HepG2 (cell line): Measurements from ENCODE around the gene COPS7A. TPM values are rescaled to one million over a fixed set of nuclear protein-coding genes. Genes with fewer than 3 reads are reported as not detected.
A peak's percentile ranks its signal among the peaks of the same experiment; 100 is the strongest.

Experiments
- AKAP8 ChIP-seq: sonication (generic); formaldehyde crosslinking; IDR thresholded peaks from 2 replicates; pipeline ENCODE4 v1.5.1; 2020; ENCODE audit warnings: mild to moderate bottlenecking, missing genetic modification reagents
- BRF2 ChIP-seq: sonication (generic); formaldehyde crosslinking; IDR thresholded peaks from 2 replicates; pipeline ENCODE4 v1.8.1; 2022; ENCODE audit warnings: mild to moderate bottlenecking, missing genetic modification reagents
- GLI4 ChIP-seq: sonication (generic); formaldehyde crosslinking; IDR thresholded peaks from 2 replicates; pipeline ENCODE4 v1.5.1; 2020; ENCODE audit warnings: missing genetic modification reagents, mild to moderate bottlenecking, moderate library complexity, borderline replicate concordance
- GZF1 ChIP-seq: sonication (generic); formaldehyde crosslinking; IDR thresholded peaks from 2 replicates; pipeline ENCODE4 v1.5.1; 2020; ENCODE audit warnings: mild to moderate bottlenecking, missing genetic modification reagents
- HNRNPL ChIP-seq: fragments of 200-400 bp; formaldehyde crosslinking; IDR thresholded peaks from 2 replicates; pipeline ENCODE4 v1.6.1; 2017; ENCODE audit warnings: mild to moderate bottlenecking, low read depth, low read length
- HOXA7 ChIP-seq: sonication (generic); formaldehyde crosslinking; IDR thresholded peaks from 2 replicates; pipeline ENCODE4 v1.8.1; 2022; ENCODE audit warnings: mild to moderate bottlenecking, missing genetic modification reagents, moderate library complexity
- MEIS2 ChIP-seq: sonication (generic); formaldehyde crosslinking; IDR thresholded peaks from 2 replicates; pipeline ENCODE4 v1.9.0; 2021; ENCODE audit warnings: mild to moderate bottlenecking, missing genetic modification reagents
- PAX8 ChIP-seq: sonication (generic); formaldehyde crosslinking; IDR thresholded peaks from 2 replicates; pipeline ENCODE4 v1.8.0; 2022; ENCODE audit warnings: mild to moderate bottlenecking, missing genetic modification reagents, borderline replicate concordance
- PCBP2 ChIP-seq: fragments of 200-400 bp; formaldehyde crosslinking; optimal IDR thresholded peaks from 2 replicates; pipeline ENCODE3; 2018; ENCODE audit warnings: low read length, low read depth; ENCODE audit not compliant: poor library complexity, severe bottlenecking
- SALL1 ChIP-seq: sonication (generic); formaldehyde crosslinking; IDR thresholded peaks from 2 replicates; pipeline ENCODE4 v1.8.0; 2022; ENCODE audit warnings: mild to moderate bottlenecking, missing genetic modification reagents
- TFDP2 ChIP-seq: sonication (generic); formaldehyde crosslinking; IDR thresholded peaks from 2 replicates; pipeline ENCODE4 v1.4.0; 2020; ENCODE audit warnings: missing genetic modification reagents
- ZNF280D ChIP-seq: sonication (generic); formaldehyde crosslinking; IDR thresholded peaks from 2 replicates; pipeline ENCODE4 v1.5.1; 2020; ENCODE audit warnings: mild to moderate bottlenecking, missing genetic modification reagents
- ZNF652 ChIP-seq: IDR thresholded peaks from 2 replicates; pipeline ENCODE4 v1.6.1; 2016; ENCODE audit warnings: low read depth, borderline replicate concordance
- ZNF766 ChIP-seq: sonication (generic); formaldehyde crosslinking; IDR thresholded peaks from 2 replicates; pipeline ENCODE4 v1.5.0; 2020; ENCODE audit warnings: missing genetic modification reagents, borderline replicate concordance
- ZNF772 ChIP-seq: sonication (generic); formaldehyde crosslinking; IDR thresholded peaks from 2 replicates; pipeline ENCODE4 v1.5.0; 2020; ENCODE audit warnings: mild to moderate bottlenecking, missing genetic modification reagents
- ZSCAN22 ChIP-seq: sonication (generic); formaldehyde crosslinking; IDR thresholded peaks from 2 replicates; pipeline ENCODE4 v1.4.0; 2020; ENCODE audit warnings: mild to moderate bottlenecking, missing genetic modification reagents
- polyA plus RNA-seq, 8 experiments: library from polyadenylated mRNA; depleted of rRNA in 3 of 8; stranded (reverse) in 7 of 8; unstranded in 1 of 8; fragments of >200 nt; fragmentation: Illumina TruSeq in 4 of 8; extraction: Trizol in 4 of 8; gene quantifications; 2 replicates each; pipeline versions ENCODE4 v1.2.1 to v1.2.3, GENCODE V29; 2011 to 2016; ENCODE audit warnings: low read depth in 4 of 8, missing spikeins in 1 of 8, mixed read lengths in 1 of 8; ENCODE audit not compliant: insufficient read depth in 1 of 8
- total RNA-seq, 5 experiments: library from RNA; depleted of rRNA; stranded (reverse); fragments of >200 nt; fragmentation: Illumina TruSeq; extraction: Trizol; gene quantifications; 2 replicates each; pipeline ENCODE4 v1.2.3, GENCODE V29; 2016; ENCODE audit warnings: low read depth in 1 of 5
- TF ChIP-seq, protein P1 (sequence below): sonication (generic); formaldehyde crosslinking; IDR thresholded peaks from 2 replicates; pipeline ENCODE4 v1.5.0; 2020; ENCODE audit warnings: mild to moderate bottlenecking, missing genetic modification reagents, borderline replicate concordance
- TF ChIP-seq, protein P2 (sequence below): sonication (generic); formaldehyde crosslinking; IDR thresholded peaks from 2 replicates; pipeline ENCODE4 v1.8.1; 2023; ENCODE audit warnings: mild to moderate bottlenecking, missing genetic modification reagents

The COPS7A gene
- total and polyA plus RNA-seq, 2 of the 13 experiments (the other 11 are each of a cell fraction or from before 2014, with no cell fraction given): 40.0 to 73.6 TPM

GRCh38 chr12:6753772-6754356, 30.0 kb downstream of the COPS7A start (continued):
- TF ChIP-seq, protein P1, sequence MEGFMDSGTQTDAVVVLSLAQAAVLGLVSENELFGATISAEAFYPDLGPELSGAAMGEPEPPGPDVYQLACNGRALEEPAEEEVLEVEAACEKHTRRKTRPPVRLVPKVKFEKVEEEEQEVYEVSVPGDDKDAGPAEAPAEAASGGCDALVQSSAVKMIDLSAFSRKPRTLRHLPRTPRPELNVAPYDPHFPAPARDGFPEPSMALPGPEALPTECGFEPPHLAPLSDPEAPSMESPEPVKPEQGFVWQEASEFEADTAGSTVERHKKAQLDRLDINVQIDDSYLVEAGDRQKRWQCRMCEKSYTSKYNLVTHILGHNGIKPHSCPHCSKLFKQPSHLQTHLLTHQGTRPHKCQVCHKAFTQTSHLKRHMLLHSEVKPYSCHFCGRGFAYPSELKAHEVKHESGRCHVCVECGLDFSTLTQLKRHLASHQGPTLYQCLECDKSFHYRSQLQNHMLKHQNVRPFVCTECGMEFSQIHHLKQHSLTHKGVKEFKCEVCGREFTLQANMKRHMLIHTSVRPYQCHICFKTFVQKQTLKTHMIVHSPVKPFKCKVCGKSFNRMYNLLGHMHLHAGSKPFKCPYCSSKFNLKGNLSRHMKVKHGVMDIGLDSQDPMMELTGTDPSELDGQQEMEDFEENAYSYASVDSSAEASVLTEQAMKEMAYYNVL: 0 out of 2 replicates have a peak, but pooled peaks have one; percentile 27
- TF ChIP-seq, protein P2, sequence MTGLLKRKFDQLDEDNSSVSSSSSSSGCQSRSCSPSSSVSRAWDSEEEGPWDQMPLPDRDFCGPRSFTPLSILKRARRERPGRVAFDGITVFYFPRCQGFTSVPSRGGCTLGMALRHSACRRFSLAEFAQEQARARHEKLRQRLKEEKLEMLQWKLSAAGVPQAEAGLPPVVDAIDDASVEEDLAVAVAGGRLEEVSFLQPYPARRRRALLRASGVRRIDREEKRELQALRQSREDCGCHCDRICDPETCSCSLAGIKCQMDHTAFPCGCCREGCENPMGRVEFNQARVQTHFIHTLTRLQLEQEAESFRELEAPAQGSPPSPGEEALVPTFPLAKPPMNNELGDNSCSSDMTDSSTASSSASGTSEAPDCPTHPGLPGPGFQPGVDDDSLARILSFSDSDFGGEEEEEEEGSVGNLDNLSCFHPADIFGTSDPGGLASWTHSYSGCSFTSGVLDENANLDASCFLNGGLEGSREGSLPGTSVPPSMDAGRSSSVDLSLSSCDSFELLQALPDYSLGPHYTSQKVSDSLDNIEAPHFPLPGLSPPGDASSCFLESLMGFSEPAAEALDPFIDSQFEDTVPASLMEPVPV (CRISPR knock-in tag): 0 out of 2 replicates have a peak, but pooled peaks have one; percentile 2
- TF ChIP-seq BRF2 (CRISPR knock-in tag) (no peak; the same call in 1 of the 2 replicates), SALL1 (no peak; the same call in 1 of the 2 replicates), MEIS2 (CRISPR knock-in tag) (no peak; the same call in 1 of the 2 replicates), ZSCAN22 (CRISPR knock-in tag) (no peak), HNRNPL (0 out of 2 replicates have a peak, but pooled peaks have one; percentile 13), ZNF280D (CRISPR knock-in tag) (0 out of 2 replicates have a peak, but pooled peaks have one; percentile 6), GZF1 (CRISPR knock-in tag) (no peak), PCBP2 (no peak), ZNF766 (CRISPR knock-in tag) (no peak), TFDP2 (CRISPR knock-in tag) (no peak; the same call in 1 of the 2 replicates), HOXA7 (no peak), ZNF772 (CRISPR knock-in tag) (0 out of 2 replicates have a peak, but pooled peaks have one; percentile 7), AKAP8 (peak; percentile 70; the same call in 1 of the 2 replicates), GLI4 (CRISPR knock-in tag) (no peak), ZNF652 (CRISPR knock-in tag) (no peak), PAX8 (CRISPR knock-in tag) (no peak)
